Pancreas (tissue), 10 donors: Measurements from ENCODE around the gene AGPS. TPM values are rescaled to one million over a fixed set of nuclear protein-coding genes. Genes with fewer than 3 reads are reported as not detected.

Experiments
- ATAC-seq, 4 donors: fragments of 200-7000 bp; cut with Tn5 transposase; one replicate each; pipeline versions ENCODE4 v1.8.0 to v1.9.1; 2020; ENCODE audit warnings: mild to moderate bottlenecking in 4 of 4, moderate library complexity in 4 of 4
- DNase-seq, 6 donors: peaks; one replicate each; pipeline ENCODE4 v3.0.0-alpha.2; 2020
- FAIRE-seq: peaks from 2 replicates; lab custom pipeline; 2012; peaks lifted over from hg19 to GRCh38; lab: Jason Lieb, UNC
- H3K27ac ChIP-seq, 4 donors: fragments of 200-600 bp; sonication (generic); 1 replicate in 3 of 4; 2 replicates in 1 of 4; pipeline versions ENCODE4 v1.5.0 to v1.8.0; 2020
- H3K27me3 ChIP-seq, 4 donors: fragments of 200-600 bp; one replicate each; pipeline ENCODE4 v1.8.0; 2021
- H3K36me3 ChIP-seq, 3 donors: fragments of 200-600 bp; sonication (generic) in 1 of 3; one replicate each; pipeline versions ENCODE4 v1.5.0 to v1.8.0; 2020 to 2021
- H3K4me1 ChIP-seq, 3 donors: fragments of 200-600 bp; one replicate each; pipeline ENCODE4 v1.8.0; 2021
- H3K4me3 ChIP-seq, 4 donors: fragments of 200-600 bp; sonication (generic) in 2 of 4; one replicate each; pipeline versions ENCODE4 v1.5.0 to v1.8.0; 2020 to 2021
- H3K9me3 ChIP-seq, 4 donors: fragments of 200-600 bp; one replicate each; pipeline ENCODE4 v1.8.0; 2021
- WGBS, 2 donors: extraction: QIAGEN DNeasy Blood & Tissue Kit; methylation state at CpG; one replicate each; pipeline ENCODE4 v1.1.7; 2013; 5-methylcytosine and 5-hydroxymethylcytosine counted together
- intact Hi-C, 3 donors: fragments of 100-400 bp; cut with DNase I; formaldehyde crosslinking; loops; one replicate each; pipeline versions ENCODE4 v1.11.1 to v1.14.2; 2022
- polyA plus RNA-seq, 2 donors: library from polyadenylated mRNA; stranded (reverse); fragments of 200-250 nt; gene quantifications; one replicate each; pipeline ENCODE4 v1.2.3, GENCODE V29; 2013
- total RNA-seq, 6 donors: library from RNA; stranded (reverse); fragmentation: NEBNext Ultra II Directional in 4 of 6; extraction: Animal tissue kit (Norgen Biotek cat#: 25700) in 4 of 6; gene quantifications; one replicate each; pipeline versions ENCODE4 v1.2.1 to v1.2.4, GENCODE V29; 2021 to 2023
- TF ChIP-seq, protein P1 (sequence below), 4 donors: fragments of 200-600 bp; sonication (generic) in 3 of 4; IDR thresholded peaks; one replicate each; pipeline versions ENCODE4 v1.5.0 to v1.8.0; 2021; ENCODE audit warnings: antibody characterized with exemption in 4 of 4
- donor health status: healthy with polysubstance abuse.
- donor health status: DM: no; HTN: no; CAD: no; lungs with moderate emphysema.
- donor health status: DM: no; HTN: no; CAD: no.
- donor health status: control.
- donor health status: control.
- donor health status: Bipolar disorder and iron deficiency.
- donor health status: DM: yes; HTN: yes; CAD: no.
- donor health status: DM: no; HTN: no; CAD: no.
- donor health status: DM: no; HTN: no; CAD: no.
- donor health status: DM: yes; HTN: yes; CAD: no.

The AGPS gene
- total and polyA plus RNA-seq, 8 donors, result 3.0 to 47.2 (median 23.2) TPM

DNA sequence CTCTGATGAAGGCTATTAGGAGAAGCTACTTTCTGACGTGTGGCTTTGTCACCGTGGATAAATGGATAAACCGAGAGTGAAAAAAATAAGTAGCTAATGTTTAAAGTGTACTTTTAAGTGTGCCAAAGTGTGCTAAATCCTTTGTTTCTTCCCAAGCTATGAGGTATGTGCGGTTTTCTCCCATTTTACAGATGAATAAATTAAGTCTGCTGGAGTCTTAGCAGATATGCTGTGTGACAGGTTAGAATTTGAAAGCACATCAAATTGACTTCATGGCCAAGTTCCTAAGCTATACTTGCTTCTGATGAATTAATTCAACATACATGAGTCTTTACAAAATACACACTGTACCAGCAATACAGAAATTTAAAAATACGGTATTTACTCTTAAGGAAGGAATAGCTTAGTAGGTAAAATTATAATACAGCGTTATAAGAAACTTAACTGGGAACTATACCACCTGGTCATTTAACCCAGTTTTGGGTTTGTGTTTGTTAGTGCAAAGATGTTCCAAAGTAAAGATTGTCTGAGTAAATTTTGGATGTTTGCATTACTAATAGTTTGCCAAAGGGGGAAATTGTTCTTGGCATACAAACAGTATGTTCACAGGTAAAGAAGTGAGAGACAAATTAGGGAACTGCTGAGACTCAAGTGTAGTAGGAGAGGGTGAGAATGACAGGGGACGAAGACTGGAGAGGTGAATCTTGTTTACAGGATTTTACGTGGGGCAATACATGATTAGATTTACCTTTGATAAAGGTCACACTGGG is 1.4 kb downstream of the AGPS start:
- DNase-seq, result no peak
- TF ChIP-seq, protein P1, sequence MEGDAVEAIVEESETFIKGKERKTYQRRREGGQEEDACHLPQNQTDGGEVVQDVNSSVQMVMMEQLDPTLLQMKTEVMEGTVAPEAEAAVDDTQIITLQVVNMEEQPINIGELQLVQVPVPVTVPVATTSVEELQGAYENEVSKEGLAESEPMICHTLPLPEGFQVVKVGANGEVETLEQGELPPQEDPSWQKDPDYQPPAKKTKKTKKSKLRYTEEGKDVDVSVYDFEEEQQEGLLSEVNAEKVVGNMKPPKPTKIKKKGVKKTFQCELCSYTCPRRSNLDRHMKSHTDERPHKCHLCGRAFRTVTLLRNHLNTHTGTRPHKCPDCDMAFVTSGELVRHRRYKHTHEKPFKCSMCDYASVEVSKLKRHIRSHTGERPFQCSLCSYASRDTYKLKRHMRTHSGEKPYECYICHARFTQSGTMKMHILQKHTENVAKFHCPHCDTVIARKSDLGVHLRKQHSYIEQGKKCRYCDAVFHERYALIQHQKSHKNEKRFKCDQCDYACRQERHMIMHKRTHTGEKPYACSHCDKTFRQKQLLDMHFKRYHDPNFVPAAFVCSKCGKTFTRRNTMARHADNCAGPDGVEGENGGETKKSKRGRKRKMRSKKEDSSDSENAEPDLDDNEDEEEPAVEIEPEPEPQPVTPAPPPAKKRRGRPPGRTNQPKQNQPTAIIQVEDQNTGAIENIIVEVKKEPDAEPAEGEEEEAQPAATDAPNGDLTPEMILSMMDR (IDR thresholded peaks at IDR 0.05), result no peak
- no peaks in the 10 kb centered on the region for H3K9me3 ChIP-seq
- ATAC-seq, result peak in 2 of 4 donors; percentile 3 to 8
- H3K4me1 ChIP-seq, result peaks cover 13 to 38% (median 18%) of the 10 kb centered on the region in 3 donors
- 35 to 42% methylated on average over 8 of the region's 8 CpGs for WGBS, 2 donors
- intact Hi-C loops, result no loop called here
- H3K4me3 ChIP-seq, result peak overlapping the region in 3 of 4 donors; percentile 65 to 92 (median 89)
- H3K36me3 ChIP-seq, result no peaks in the 10 kb centered on the region
- H3K27me3 ChIP-seq, result no peaks in the 10 kb centered on the region
- no peak for FAIRE-seq
- H3K27ac ChIP-seq, result no peak overlapping the region

DNA sequence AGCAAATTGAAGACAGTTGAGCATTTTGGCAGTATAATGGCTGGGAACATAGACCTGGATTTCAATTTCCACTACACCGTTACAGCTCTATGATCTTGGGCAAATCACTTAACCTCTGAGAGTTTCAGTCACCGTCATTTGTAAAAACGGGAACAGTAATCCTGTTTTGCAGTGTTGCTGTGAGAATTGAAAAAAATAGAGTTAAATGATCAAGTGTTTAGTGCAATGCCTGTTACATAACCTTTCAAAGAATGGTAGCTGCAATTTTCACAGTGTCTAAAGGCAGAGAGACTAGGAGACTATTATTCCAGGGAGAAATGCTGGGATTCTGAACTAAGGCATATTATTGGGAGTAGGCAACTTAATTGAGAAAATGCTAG is 2.0 kb downstream of the AGPS start:
- TF ChIP-seq, protein P1 (IDR thresholded peaks at IDR 0.05), result no peak
- no peak for FAIRE-seq
- H3K27ac ChIP-seq, result no peak overlapping the region
- WGBS, 2 donors, result 38 to 46% methylated on average over 3 of the region's 3 CpGs
- no peaks in the 10 kb centered on the region for H3K9me3 ChIP-seq
- peak overlapping the region in 2 of 4 donors; percentile 65 to 92 for H3K4me3 ChIP-seq
- no peaks in the 10 kb centered on the region for H3K27me3 ChIP-seq
- intact Hi-C loops, result no loop called here
- DNase-seq, result no peak
- H3K36me3 ChIP-seq, result no peaks in the 10 kb centered on the region
- peaks cover 13 to 43% (median 18%) of the 10 kb centered on the region in 3 donors for H3K4me1 ChIP-seq
- ATAC-seq, result no peak

DNA sequence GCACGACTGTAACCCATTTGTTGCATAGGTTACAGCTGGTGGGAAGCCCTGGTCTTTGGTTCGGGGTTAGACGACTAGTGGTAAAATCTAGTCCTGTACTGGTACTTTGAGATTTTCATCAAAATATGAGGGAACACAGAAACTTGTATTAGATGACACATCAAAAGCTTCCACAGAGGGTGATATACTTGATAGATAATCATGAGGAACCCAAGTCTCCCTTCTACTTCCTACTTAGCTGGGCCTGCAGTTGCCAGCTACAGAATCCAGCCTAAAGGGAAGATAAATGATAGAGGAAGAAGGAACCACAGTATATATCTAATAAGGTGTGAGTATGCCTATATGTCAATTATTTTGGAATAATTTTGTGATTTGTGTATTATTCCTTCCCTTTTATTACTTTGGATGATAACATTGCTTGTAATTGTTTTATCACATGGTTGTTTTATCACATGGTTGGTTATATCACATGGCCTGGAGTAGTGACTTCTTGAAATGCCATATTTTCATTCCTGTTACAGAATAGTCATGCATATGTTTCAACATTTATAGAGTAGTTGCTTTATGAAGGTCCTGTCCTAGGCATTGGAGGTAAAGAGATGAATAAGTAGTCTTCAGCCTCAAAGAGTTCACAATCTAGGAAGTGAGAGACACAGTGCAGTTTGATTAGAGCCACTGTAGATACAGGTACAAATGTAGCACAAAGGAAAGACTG is 2.9 kb downstream of the AGPS start:
- FAIRE-seq (no peak), DNase-seq (no peak), ATAC-seq (no peak)
- H3K27ac ChIP-seq, result no peak overlapping the region
- H3K4me1 ChIP-seq, result peaks cover 18 to 51% (median 21%) of the 10 kb centered on the region in 3 donors
- no peaks in the 10 kb centered on the region for H3K27me3 ChIP-seq
- intact Hi-C loops, result no loop called here
- no peaks in the 10 kb centered on the region for H3K36me3 ChIP-seq
- H3K9me3 ChIP-seq, result no peaks in the 10 kb centered on the region
- TF ChIP-seq, protein P1 (IDR thresholded peaks at IDR 0.05), result no peak
- 76 to 89% methylated on average over 3 of the region's 3 CpGs for WGBS, 2 donors
- H3K4me3 ChIP-seq, result no peak overlapping the region

DNA sequence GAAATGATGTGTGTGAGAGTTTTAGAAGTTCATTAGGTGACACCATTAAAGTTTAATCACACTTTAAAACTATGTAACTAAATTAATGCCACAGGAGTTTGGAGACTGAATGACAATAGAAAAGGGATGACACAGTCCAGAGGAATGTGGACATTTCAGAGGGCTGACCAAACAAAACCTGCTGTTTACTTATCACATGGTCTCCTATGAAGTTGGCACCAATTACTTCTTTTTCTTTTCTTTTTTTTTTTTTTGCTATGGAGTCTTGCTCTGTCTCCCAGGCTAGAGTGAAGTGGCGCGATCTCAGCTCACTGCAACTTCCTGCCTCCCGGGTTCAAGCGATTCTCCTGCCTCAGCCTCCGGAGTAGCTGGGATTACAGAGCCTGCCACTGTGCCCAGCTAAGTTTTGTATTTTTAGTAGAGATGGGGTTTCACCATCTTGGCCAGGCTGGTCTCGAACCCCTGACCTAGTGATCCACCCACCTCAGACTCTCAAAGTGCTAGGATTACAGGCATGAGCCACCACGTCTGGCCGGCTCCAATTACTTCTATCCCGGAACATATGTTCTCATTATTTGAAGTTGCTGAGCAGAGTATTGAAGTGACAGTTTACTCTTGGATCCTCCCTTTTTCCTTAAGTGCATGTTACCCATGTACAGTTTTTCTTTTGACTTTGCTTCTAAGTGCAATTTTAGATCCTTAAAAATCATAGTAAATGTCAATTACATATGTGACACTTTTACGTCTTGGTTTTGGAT is 4.3 kb downstream of the AGPS start:
- peaks cover 20 to 54% (median 26%) of the 10 kb centered on the region in 3 donors for H3K4me1 ChIP-seq
- TF ChIP-seq, protein P1 (IDR thresholded peaks at IDR 0.05), result no peak
- no peaks in the 10 kb centered on the region for H3K36me3 ChIP-seq
- 84 to 87% methylated on average over 10 of the region's 10 CpGs for WGBS, 2 donors
- DNase-seq, result peak in 1 of 6 donors; percentile 15
- H3K27me3 ChIP-seq, result no peaks in the 10 kb centered on the region
- no peak overlapping the region for H3K4me3 ChIP-seq
- FAIRE-seq, result no peak
- ATAC-seq, result peak in 1 of 4 donors; percentile 7
- H3K9me3 ChIP-seq, result no peaks in the 10 kb centered on the region
- H3K27ac ChIP-seq, result peak overlapping the region in 1 of 4 donors; percentile 75
- intact Hi-C loops, result no loop called here
